Ectodermal cell (in vitro differentiated cells): ENCODE results near the gene VASH2.
"Not testable (repeated sequence)": the region's sequence is repeated elsewhere in the genome, so short reads cannot be mapped to it uniquely, and the experiment has no call there.

ENCODE experiments used
- H3K27ac ChIP-seq: 2 replicates; pipeline ENCODE4 v1.7.0; 2013; ENCODE audit warnings: mild to moderate bottlenecking, low read depth, low read length; ENCODE audit not compliant: insufficient read depth, poor library complexity, severe bottlenecking
- H3K27me3 ChIP-seq: 2 replicates; pipeline ENCODE4 v1.7.0; 2013; ENCODE audit warnings: mild to moderate bottlenecking, low read length; ENCODE audit not compliant: insufficient read depth, control insufficient read depth, poor library complexity, severe bottlenecking
- H3K36me3 ChIP-seq: one replicate; pipeline ENCODE4 v1.7.0; 2013; ENCODE audit warnings: low read length; ENCODE audit not compliant: control insufficient read depth, insufficient read depth
- H3K4me1 ChIP-seq: one replicate; pipeline ENCODE4 v1.7.0; 2013; ENCODE audit warnings: low read length; ENCODE audit not compliant: control insufficient read depth, insufficient read depth
- H3K4me3 ChIP-seq: 2 replicates; pipeline ENCODE4 v1.7.0; 2013; ENCODE audit warnings: low read depth, low read length, control low read depth; ENCODE audit not compliant: insufficient read depth
- H3K9me3 ChIP-seq: 2 replicates; pipeline ENCODE4 v1.7.0; 2013; ENCODE audit warnings: mild to moderate bottlenecking, low read length, moderate library complexity; ENCODE audit not compliant: control insufficient read depth
- WGBS, 2 experiments: methylation state at CpG; one replicate each; pipeline ENCODE4 v1.1.7; 2013; ENCODE audit warnings: missing lambda C conversion rate in 2 of 2; 5-methylcytosine and 5-hydroxymethylcytosine counted together

VASH2 gene

GRCh38 chr1:212990276-212990675 lies 39.9 kb downstream of the VASH2 start:
- no peaks in the 10 kb centered on the region for H3K9me3 ChIP-seq
- no peaks in the 10 kb centered on the region for H3K36me3 ChIP-seq
- H3K4me1 ChIP-seq, result no peaks in the 10 kb centered on the region
- no peak overlapping the region for H3K27ac ChIP-seq
- H3K4me3 ChIP-seq, result no peak overlapping the region
- WGBS, 2 experiments, result 100% methylated on average over 1 of the region's 1 CpG; no CpG with 5 or more reads in 1 of the 2 experiments
- H3K27me3 ChIP-seq, result no peaks in the 10 kb centered on the region

- H3K4me3 ChIP-seq, H3K9me3 ChIP-seq, H3K36me3 ChIP-seq, H3K27ac ChIP-seq, H3K27me3 ChIP-seq, H3K4me1 ChIP-seq: not testable (repeated sequence)
- WGBS, 2 experiments, result 90 to 95% methylated on average over 7 to 8 of the region's 8 CpGs
These were observed 43.6 kb downstream of the VASH2 start for GRCh38 chr1:212993960-212994359.

- Histone ChIP-seq H3K4me1 (no peaks in the 10 kb centered on the region), H3K27me3 (no peaks in the 10 kb centered on the region), H3K27ac (no peak overlapping the region), H3K36me3 (peaks cover 3% of the 10 kb centered on the region), H3K9me3 (no peaks in the 10 kb centered on the region), H3K4me3 (no peak overlapping the region)
- 89 to 93% methylated on average over 2 of the region's 3 CpGs for WGBS, 2 experiments
These were observed 44.6 kb downstream of the VASH2 start for GRCh38 chr1:212994926-212995325.

- no peaks in the 10 kb centered on the region for H3K4me1 ChIP-seq
- H3K36me3 ChIP-seq, result peaks cover 13% of the 10 kb centered on the region
- H3K9me3 ChIP-seq, result no peaks in the 10 kb centered on the region
- no peak overlapping the region for H3K4me3 ChIP-seq
- WGBS, 2 experiments, result 89 to 91% methylated on average over 1 to 2 of the region's 3 CpGs
- no peaks in the 10 kb centered on the region for H3K27me3 ChIP-seq
- no peak overlapping the region for H3K27ac ChIP-seq
These were observed 52.9 kb downstream of the VASH2 start for GRCh38 chr1:213003256-213003655.

- Histone ChIP-seq H3K36me3 (peaks cover 12% of the 10 kb centered on the region), H3K4me1 (no peaks in the 10 kb centered on the region), H3K9me3 (no peaks in the 10 kb centered on the region), H3K4me3 (no peak overlapping the region), H3K27ac (no peak overlapping the region), H3K27me3 (no peaks in the 10 kb centered on the region)
- 98 to 100% methylated on average over 1 to 2 of the region's 2 CpGs for WGBS, 2 experiments
These were observed 58.2 kb downstream of the VASH2 start for GRCh38 chr1:213008564-213008963.

DNA sequence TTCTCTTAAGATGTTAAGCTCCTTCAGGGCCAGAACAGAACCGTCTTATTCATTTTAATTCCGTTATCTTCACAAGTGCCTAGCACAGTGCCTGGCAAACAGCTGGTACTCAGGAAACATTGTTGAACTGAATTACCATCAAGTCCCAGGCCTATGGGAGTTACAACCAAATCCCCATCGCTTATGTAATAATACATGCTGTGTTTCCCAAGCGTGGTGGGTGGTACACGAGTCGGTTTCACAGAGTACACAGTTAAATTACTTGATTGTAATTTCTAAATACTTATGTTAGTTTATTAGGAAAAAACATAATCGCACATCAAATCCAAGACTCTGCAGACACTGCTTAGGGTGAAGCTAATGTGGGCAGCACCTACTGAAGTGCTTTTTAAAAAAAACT lies 64.3 kb downstream of the VASH2 start:
- H3K4me3 ChIP-seq, result peak overlapping the region; percentile 77
- H3K27me3 ChIP-seq, result no peaks in the 10 kb centered on the region
- no peaks in the 10 kb centered on the region for H3K36me3 ChIP-seq
- H3K4me1 ChIP-seq, result peaks cover 4% of the 10 kb centered on the region
- peak overlapping the region; percentile 83 for H3K27ac ChIP-seq
- no peaks in the 10 kb centered on the region for H3K9me3 ChIP-seq
- WGBS, 2 experiments, result 36 to 66% methylated on average over 3 to 7 of the region's 7 CpGs

DNA sequence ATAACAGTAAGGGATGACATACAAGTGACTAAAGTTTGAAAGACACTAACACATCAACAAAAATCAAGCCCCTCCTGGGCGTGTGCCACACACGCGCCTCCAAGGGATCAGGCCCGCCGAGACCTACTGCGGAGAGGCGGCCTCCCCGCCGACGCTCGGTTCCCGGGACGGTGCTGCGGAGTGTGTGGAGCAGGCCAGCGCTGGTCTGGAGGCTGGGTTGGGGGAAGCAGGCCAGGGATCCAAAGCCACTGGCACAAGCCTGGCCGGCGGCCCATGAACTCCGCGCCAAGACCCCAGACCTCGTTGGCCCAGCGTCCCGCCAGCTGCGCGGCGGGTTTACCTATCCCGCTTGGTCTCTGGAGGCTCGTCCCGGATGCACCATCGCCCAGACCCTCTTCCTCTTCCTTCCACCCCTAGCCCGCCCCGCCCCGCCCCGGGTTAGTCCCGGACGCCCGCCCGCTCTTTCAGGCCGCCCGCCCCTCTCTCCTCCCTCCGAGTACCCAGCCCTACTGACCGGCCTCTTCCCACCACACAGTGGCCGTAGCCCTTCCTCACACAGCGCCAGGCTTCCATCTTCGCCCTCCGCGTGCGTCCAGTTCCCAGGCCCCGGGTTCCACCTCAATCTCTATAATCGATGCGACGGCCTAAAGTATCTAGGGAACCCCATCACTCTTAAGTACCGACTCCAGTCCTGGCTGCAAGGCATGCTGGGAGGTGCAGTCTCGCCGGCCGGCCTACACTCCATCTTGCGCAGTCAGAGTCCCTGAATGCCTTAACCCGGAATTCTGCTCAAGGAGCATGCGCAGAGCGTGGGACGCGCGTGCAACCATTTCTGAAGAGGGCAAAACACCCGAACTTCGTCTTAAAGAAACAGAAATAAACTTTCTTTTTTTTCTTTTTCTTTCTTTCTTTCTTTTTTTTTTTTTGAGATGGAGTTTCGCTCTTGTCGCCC lies 65.0 kb downstream of the VASH2 start, which contains the start of gene ANGEL2:
TSS of gene ANGEL2 (minus strand) at position 769 of the 952 bp plus-strand sequence. CDS start at position 573, 196 bp downstream.
- Histone ChIP-seq H3K36me3 (no peaks in the 10 kb centered on the region), H3K4me1 (peaks cover 4% of the 10 kb centered on the region), H3K27me3 (no peaks in the 10 kb centered on the region), H3K9me3 (no peaks in the 10 kb centered on the region), H3K4me3 (peak within 1 kb of the TSS; percentile 77), H3K27ac (peak within 1 kb of the TSS; percentile 83)
- 2% methylated on average over 62 to 63 of the region's 66 CpGs for WGBS, 2 experiments

DNA sequence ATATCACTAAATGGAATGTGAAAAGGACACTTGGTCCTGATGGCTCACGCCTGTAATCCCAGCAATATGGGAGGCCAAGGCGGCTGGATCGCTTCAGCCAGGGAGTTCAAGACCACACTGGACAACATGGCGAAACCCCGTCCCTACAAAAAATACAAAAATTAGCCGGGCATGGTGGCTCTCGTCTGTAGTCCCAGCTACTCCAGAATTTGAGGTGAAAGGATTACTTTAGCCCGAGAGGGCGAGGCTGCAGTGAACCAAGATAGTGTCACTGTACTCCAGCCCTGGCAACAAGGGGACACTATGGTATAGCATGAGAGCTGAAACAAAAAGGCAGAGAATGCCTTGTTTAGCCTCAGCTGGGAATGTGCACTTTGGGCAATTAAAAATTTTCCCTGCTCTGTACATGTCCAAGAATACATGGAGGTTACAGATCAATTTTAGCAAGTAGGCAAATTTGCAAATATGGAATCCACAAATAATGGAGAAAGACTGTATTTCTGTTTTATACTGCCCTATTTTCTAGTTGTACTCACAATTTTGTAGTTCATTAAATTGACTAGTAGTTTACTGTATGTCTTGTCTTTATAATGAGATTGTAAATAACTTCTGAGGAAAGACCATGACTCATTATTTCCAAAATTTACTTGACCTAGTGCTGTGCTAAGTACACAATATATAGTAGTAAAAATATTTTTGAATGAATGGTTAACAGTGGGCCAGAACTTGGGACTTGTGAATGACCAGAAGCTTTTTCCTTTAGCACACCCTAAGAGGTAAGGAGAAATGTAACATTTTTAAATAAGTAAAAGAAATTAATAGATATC lies 67.3 kb downstream of the VASH2 start:
- 90 to 91% methylated on average over 9 of the region's 9 CpGs for WGBS, 2 experiments
- Histone ChIP-seq H3K27ac (no peak overlapping the region), H3K9me3 (no peaks in the 10 kb centered on the region)

DNA sequence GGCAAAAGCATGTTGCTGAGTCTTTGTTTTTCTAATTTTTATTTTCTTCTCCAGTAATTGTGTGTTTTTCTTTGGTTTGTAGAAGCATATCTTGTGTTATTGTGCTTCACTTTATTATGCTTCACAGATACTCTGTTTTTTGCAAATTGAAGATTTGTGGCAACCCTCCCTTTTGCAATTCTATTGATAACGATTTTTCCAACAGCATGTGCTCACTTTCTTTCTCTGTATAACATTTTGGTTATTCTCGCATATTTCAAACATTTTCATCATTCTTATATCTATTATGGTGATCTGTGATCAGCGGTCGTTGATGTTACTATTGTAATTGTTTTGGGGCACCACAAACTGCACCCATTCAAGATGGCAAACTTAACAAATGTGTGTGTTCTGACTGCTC lies 69.1 kb downstream of the VASH2 start:
- Histone ChIP-seq H3K9me3 (no peaks in the 10 kb centered on the region), H3K27ac (no peak overlapping the region), H3K4me3 (no peak overlapping the region), H3K36me3 (no peaks in the 10 kb centered on the region), H3K27me3 (no peaks in the 10 kb centered on the region), H3K4me1 (peaks cover 2% of the 10 kb centered on the region)
- 92 to 95% methylated on average over 3 to 4 of the region's 4 CpGs for WGBS, 2 experiments

More for the DNA sequence above, 67.3 kb downstream of the VASH2 start:
- Histone ChIP-seq H3K4me1 (peaks cover 4% of the 10 kb centered on the region), H3K27me3 (no peaks in the 10 kb centered on the region), H3K4me3 (no peak overlapping the region), H3K36me3 (no peaks in the 10 kb centered on the region)

DNA sequence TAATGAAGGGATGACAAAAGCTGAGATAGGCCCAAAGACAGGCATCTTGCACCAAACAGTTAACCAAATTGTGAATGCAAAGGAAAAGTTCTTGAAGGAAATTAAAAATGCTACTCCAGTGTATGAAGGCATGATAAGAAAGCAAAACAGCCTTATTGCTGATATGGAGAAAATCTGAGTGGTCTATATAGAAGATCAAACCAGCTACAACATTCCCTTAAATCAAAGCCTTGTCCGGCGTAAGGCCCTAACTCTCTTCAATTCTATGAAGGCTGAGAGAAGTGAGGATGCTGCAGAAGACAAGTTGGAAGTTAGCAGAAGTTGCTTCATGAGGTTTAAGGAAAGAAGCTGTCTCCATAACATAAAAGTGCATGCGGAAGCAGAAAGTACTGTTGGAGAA lies 69.7 kb downstream of the VASH2 start:
- no peak overlapping the region for H3K27ac ChIP-seq
- H3K9me3 ChIP-seq, result no peaks in the 10 kb centered on the region
- WGBS, 2 experiments, result 93 to 97% methylated on average over 3 of the region's 3 CpGs
- no peak overlapping the region for H3K4me3 ChIP-seq
- H3K36me3 ChIP-seq, result no peaks in the 10 kb centered on the region
- H3K4me1 ChIP-seq, result no peaks in the 10 kb centered on the region
- H3K27me3 ChIP-seq, result no peaks in the 10 kb centered on the region
